ENCODE measurements around the gene MXRA8. TPM values are rescaled to one million over a fixed set of nuclear protein-coding genes. Genes with fewer than 3 reads are reported as not detected.

The MXRA8 gene
- total and polyA plus RNA-seq, 4 donors = 38.5 to 213 (median 66.9) TPM

DNA sequence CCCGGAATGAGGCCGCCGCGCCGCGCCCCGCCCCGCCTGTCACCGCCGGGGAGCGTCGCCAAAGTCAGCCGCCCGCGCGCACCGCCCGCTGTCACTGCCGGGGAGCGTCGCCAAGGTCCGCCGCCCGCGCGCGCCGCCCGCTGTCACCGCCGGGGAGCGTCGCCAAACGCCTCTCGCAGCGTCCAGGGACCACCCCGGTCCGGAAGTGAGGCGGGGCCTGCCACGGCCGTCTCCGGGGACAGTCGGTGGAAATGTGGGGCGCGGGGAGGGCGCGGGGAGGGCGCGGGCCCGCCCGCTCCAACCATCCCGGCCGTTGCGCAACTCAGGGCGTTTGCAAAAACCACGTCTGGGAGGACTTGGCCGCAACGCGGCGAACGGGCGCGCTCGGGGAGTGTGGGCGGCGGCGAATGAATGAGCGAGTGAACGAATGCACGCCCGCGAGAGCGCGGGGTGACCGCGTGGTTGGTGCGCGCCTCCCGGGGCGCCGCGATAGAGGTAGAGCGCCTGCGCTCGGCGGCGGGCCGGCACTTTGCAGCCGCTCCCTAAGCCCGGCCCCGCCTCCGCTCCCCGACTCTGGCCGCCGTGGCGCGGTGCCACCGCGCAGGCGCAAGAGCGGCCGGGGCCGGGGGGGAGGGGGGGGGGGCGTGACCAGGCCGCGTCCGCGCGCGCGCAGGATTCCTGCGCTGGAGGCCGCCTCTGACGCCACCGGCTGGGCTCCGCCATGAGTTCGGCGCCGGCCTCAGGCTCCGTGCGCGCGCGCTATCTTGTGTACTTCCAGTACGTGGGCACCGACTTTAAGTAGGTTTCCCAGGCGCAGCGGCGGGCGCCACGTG lies 50.2 kb downstream of the MXRA8 start, which contains the start of the genes ACAP3 and PUSL1:
Gene ACAP3, minus strand, starts transcription at position 8 of the 833 bp plus-strand sequence. CDS start 115 bp downstream, outside the sequence.
Gene PUSL1, plus strand, starts transcription at position 675 of the 833 bp plus-strand sequence. Its CDS starts 47 bp downstream, at position 722.
- Histone ChIP-seq H3K9me3 (ENCODE audit: control insufficient read depth in 4 of 4, insufficient read depth in 3 of 4, low read length in 3 of 4) (no peaks in the 10 kb centered on the region), H3K4me1 (ENCODE audit: control insufficient read depth in 5 of 5, insufficient read depth in 5 of 5, low read length in 5 of 5) (peaks cover 11 to 42% (median 17%) of the 10 kb centered on the region in 5 donors), H3K36me3 (ENCODE audit: control insufficient read depth in 4 of 4, insufficient read depth in 4 of 4, low read length in 4 of 4) (peaks cover 0 to 30% (median 10%) of the 10 kb centered on the region in 4 donors), H3K27me3 (ENCODE audit: control insufficient read depth in 3 of 3, insufficient read depth in 3 of 3, low read length in 2 of 3) (no peaks in the 10 kb centered on the region), H3K27ac (ENCODE audit: low read depth in 1 of 2, low read length in 1 of 2) (peak within 1 kb of the TSS; percentile 91 to 96), H3K9ac (ENCODE audit: insufficient read depth in 1 of 2, low read length in 2 of 2) (peak within 1 kb of the TSS; percentile 25 to 26), H3K4me3 (peak within 1 kb of the TSS; percentile 79)
- TF ChIP-seq, protein P1, sequence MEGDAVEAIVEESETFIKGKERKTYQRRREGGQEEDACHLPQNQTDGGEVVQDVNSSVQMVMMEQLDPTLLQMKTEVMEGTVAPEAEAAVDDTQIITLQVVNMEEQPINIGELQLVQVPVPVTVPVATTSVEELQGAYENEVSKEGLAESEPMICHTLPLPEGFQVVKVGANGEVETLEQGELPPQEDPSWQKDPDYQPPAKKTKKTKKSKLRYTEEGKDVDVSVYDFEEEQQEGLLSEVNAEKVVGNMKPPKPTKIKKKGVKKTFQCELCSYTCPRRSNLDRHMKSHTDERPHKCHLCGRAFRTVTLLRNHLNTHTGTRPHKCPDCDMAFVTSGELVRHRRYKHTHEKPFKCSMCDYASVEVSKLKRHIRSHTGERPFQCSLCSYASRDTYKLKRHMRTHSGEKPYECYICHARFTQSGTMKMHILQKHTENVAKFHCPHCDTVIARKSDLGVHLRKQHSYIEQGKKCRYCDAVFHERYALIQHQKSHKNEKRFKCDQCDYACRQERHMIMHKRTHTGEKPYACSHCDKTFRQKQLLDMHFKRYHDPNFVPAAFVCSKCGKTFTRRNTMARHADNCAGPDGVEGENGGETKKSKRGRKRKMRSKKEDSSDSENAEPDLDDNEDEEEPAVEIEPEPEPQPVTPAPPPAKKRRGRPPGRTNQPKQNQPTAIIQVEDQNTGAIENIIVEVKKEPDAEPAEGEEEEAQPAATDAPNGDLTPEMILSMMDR (IDR thresholded peaks at IDR 0.05; ENCODE audit: control extremely low read depth, extremely low read depth) = no peak
- ATAC-seq (ENCODE audit: insufficient read depth, low FRiP score) (peak; percentile 78), DNase-seq (peak; percentile 93 to 96 (median 94))
- WGBS, 2 donors = 0 to 1% methylated on average over 75 to 130 of the region's 131 CpGs

DNA sequence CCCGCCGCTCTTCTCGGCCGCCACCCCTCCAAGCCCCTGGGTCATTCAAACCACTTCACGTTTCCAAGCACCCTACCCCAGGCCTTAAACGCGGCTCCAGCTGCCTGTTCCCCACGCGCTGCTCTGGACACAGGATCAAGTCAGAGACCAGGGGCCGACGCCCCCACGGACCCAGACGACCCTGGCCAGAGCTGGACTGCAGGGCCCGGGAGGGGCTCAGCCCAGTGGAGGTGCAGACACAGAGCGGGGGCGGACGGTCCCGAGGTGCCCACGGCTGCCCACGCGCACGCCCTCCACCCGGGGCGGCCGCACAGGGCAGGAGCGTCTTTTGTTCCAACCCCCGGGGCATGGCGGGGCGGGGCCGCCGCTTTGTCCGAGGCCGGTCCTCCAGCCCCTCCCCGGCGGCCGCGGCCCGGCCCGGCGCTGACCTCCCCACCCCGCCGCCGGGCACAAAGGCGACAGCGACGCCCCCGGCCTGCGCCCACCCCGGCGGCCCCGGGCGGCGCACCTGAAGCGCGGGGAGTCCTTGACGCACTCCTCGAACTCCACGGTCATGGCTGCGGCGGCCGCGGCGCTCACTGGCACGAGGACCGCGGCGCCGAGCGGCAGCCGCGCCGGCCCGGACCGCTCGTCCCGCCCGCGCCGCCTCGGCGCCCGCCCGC lies 51.0 kb downstream of the MXRA8 start:
- Histone ChIP-seq H3K36me3 (ENCODE audit: control insufficient read depth in 4 of 4, insufficient read depth in 4 of 4, low read length in 4 of 4) (peaks cover 0 to 23% (median 6%) of the 10 kb centered on the region in 4 donors), H3K4me3 (peak overlapping the region; percentile 69), H3K4me1 (ENCODE audit: control insufficient read depth in 5 of 5, insufficient read depth in 5 of 5, low read length in 5 of 5) (peaks cover 11 to 42% (median 17%) of the 10 kb centered on the region in 5 donors), H3K9me3 (ENCODE audit: control insufficient read depth in 4 of 4, insufficient read depth in 3 of 4, low read length in 3 of 4) (no peaks in the 10 kb centered on the region), H3K9ac (ENCODE audit: insufficient read depth in 1 of 2, low read length in 2 of 2) (peak overlapping the region in 1 of 2 donors; percentile 26), H3K27ac (ENCODE audit: low read depth in 1 of 2, low read length in 1 of 2) (peak overlapping the region; percentile 85 to 88), H3K27me3 (ENCODE audit: control insufficient read depth in 3 of 3, insufficient read depth in 3 of 3, low read length in 2 of 3) (no peaks in the 10 kb centered on the region)
- WGBS, 2 donors = 1 to 5% methylated on average over 33 to 83 of the region's 83 CpGs
- TF ChIP-seq, protein P1 (IDR thresholded peaks at IDR 0.05; ENCODE audit: control extremely low read depth, extremely low read depth) = no peak
- ATAC-seq (ENCODE audit: insufficient read depth, low FRiP score) (no peak), DNase-seq (peak in 1 of 3 donors; percentile 33)

DNA sequence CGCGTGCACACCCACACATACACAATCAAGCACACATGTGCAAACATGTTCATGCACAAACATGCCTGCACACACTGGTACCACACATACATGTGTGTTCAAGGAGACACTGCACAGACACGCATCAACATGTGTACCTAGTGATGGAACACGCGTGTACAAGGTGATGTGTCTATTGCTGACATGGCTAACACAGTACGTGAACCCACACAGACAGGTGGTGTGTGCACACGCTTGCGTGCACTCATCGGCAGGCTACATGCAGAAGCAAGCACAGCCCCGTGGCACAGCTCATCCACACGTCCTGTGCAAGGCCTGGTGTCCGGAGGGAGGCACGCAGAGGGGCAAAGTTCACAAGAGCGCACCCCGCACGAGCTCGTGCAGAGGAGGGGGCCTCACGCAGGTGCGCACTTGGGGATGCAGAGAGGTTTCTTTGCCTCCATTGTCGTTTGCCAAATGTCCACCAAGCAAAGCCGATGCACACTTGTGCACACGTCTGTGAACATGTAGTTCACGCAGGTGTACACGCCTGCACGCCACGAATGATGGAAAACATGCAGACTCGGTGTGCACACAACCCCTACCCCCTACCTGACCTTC lies 51.6 kb downstream of the MXRA8 start:
- peaks cover 0 to 16% (median 5%) of the 10 kb centered on the region in 4 donors for H3K36me3 ChIP-seq (ENCODE audit: control insufficient read depth in 4 of 4, insufficient read depth in 4 of 4, low read length in 4 of 4)
- DNase-seq (no peak), ATAC-seq (ENCODE audit: insufficient read depth, low FRiP score) (no peak)
- no peak overlapping the region for H3K27ac ChIP-seq (ENCODE audit: low read depth in 1 of 2, low read length in 1 of 2)
- H3K9me3 ChIP-seq (ENCODE audit: control insufficient read depth in 4 of 4, insufficient read depth in 3 of 4, low read length in 3 of 4) = no peaks in the 10 kb centered on the region
- peak overlapping the region in 1 of 2 donors; percentile 26 for H3K9ac ChIP-seq (ENCODE audit: insufficient read depth in 1 of 2, low read length in 2 of 2)
- H3K4me3 ChIP-seq = peak overlapping the region; percentile 69
- H3K27me3 ChIP-seq (ENCODE audit: control insufficient read depth in 3 of 3, insufficient read depth in 3 of 3, low read length in 2 of 3) = no peaks in the 10 kb centered on the region
- TF ChIP-seq, protein P1 (IDR thresholded peaks at IDR 0.05; ENCODE audit: control extremely low read depth, extremely low read depth) = no peak
- H3K4me1 ChIP-seq (ENCODE audit: control insufficient read depth in 5 of 5, insufficient read depth in 5 of 5, low read length in 5 of 5) = peaks cover 11 to 42% (median 17%) of the 10 kb centered on the region in 5 donors
- WGBS, 2 donors = 41 to 53% methylated on average over 27 of the region's 27 CpGs

Data from lung (tissue), 12 donors.